Measurements from ENCODE around the gene OR5D13. TPM values are rescaled to one million over a fixed set of nuclear protein-coding genes. Genes with fewer than 3 reads are reported as not detected.

The OR5D13 gene
- total RNA-seq, 2 donors from 2014 or later = not detected

- H3K9me3 ChIP-seq = no peaks in the 10 kb centered on the region
- no peak for TF ChIP-seq CTCF (IDR thresholded peaks at IDR 0.05)
- TF ChIP-seq POLR2A (IDR thresholded peaks at IDR 0.05) = no peak
- TF ChIP-seq POLR2AphosphoS5 (IDR thresholded peaks at IDR 0.05) = no peak
- intact Hi-C loops (cut with DNase I) = no loop called here
Measured at GRCh38 chr11:55795256-55795655, 22.0 kb downstream of the OR5D13 start, which contains the start of gene OR5D14. Gene OR5D14 (plus strand): TSS chr11:55795556. CDS start chr11:55795556, 0 bp downstream.

GRCh38 chr11:55806248-55806647 is 33.0 kb downstream of the OR5D13 start:
- intact Hi-C loops (cut with DNase I) = no loop called here
- 85% methylated on average over 1 of the region's 1 CpG for WGBS
- no peaks in the 10 kb centered on the region for H3K4me1 ChIP-seq (replicated peaks)
- no peak overlapping the region for H3K4me3 ChIP-seq
- no peak for TF ChIP-seq CTCF (IDR thresholded peaks at IDR 0.05)
- no peak for TF ChIP-seq POLR2AphosphoS5 (IDR thresholded peaks at IDR 0.05)
- TF ChIP-seq POLR2A (IDR thresholded peaks at IDR 0.05) = no peak
- H3K27ac ChIP-seq = no peak overlapping the region
- H3K27me3 ChIP-seq (replicated peaks; ENCODE audit: insufficient read depth) = no peaks in the 10 kb centered on the region
- no peaks in the 10 kb centered on the region for H3K9me3 ChIP-seq
- H3K36me3 ChIP-seq = no peaks in the 10 kb centered on the region
- no peak for DNase-seq (ENCODE audit: low spot score)

More at GRCh38 chr11:55795256-55795655, 22.0 kb downstream of the OR5D13 start, which contains the start of gene OR5D14:
- no peak within 1 kb of the TSS for H3K27ac ChIP-seq
- H3K4me3 ChIP-seq = no peak within 1 kb of the TSS
- no peak for DNase-seq (ENCODE audit: low spot score)
- H3K27me3 ChIP-seq (replicated peaks; ENCODE audit: insufficient read depth) = no peaks in the 10 kb centered on the region
- no peaks in the 10 kb centered on the region for H3K36me3 ChIP-seq
- no peaks in the 10 kb centered on the region for H3K4me1 ChIP-seq (replicated peaks)

- no peaks in the 10 kb centered on the region for H3K9me3 ChIP-seq
- no peaks in the 10 kb centered on the region for H3K27me3 ChIP-seq (replicated peaks; ENCODE audit: insufficient read depth)
- no peak within 1 kb of the TSS for H3K27ac ChIP-seq
- H3K36me3 ChIP-seq = no peaks in the 10 kb centered on the region
- WGBS = 85% methylated on average over 1 of the region's 1 CpG
- no peak within 1 kb of the TSS for H3K4me3 ChIP-seq
- DNase-seq (ENCODE audit: low spot score) = no peak
- H3K4me1 ChIP-seq (replicated peaks) = no peaks in the 10 kb centered on the region
- intact Hi-C loops (cut with DNase I) = no loop called here
- TF ChIP-seq POLR2AphosphoS5 (IDR thresholded peaks at IDR 0.05) (no peak), CTCF (IDR thresholded peaks at IDR 0.05) (no peak), POLR2A (IDR thresholded peaks at IDR 0.05) (no peak)
Measured at GRCh38 chr11:55811067-55811466, 37.8 kb downstream of the OR5D13 start, which contains the start of gene OR5L1. Gene OR5L1 (plus strand): TSS chr11:55811367. CDS start chr11:55811467, 100 bp downstream.

- H3K27ac ChIP-seq = no peak within 1 kb of the TSS
- H3K9me3 ChIP-seq = no peaks in the 10 kb centered on the region
- H3K36me3 ChIP-seq = no peaks in the 10 kb centered on the region
- DNase-seq (ENCODE audit: low spot score) = no peak
- TF ChIP-seq POLR2AphosphoS5 (IDR thresholded peaks at IDR 0.05) (no peak), POLR2A (IDR thresholded peaks at IDR 0.05) (no peak), CTCF (IDR thresholded peaks at IDR 0.05) (no peak)
- no peaks in the 10 kb centered on the region for H3K27me3 ChIP-seq (replicated peaks; ENCODE audit: insufficient read depth)
- H3K4me3 ChIP-seq = no peak within 1 kb of the TSS
- WGBS = 86% methylated on average over 5 of the region's 5 CpGs
- no peaks in the 10 kb centered on the region for H3K4me1 ChIP-seq (replicated peaks)
- intact Hi-C loops (cut with DNase I) = no loop called here
Measured at GRCh38 chr11:55819330-55819729, 46.1 kb downstream of the OR5D13 start, which contains the start of gene OR5D18. Gene OR5D18 (plus strand): TSS chr11:55819630. CDS start chr11:55819630, 0 bp downstream.

Other genes with a start within 250 kb of the OR5D13 start
- not detected for gene OR4C15, start 219.0 kb upstream of the OR5D13 start, total RNA-seq
- not detected for gene OR4C16, start 201.3 kb upstream of the OR5D13 start, total RNA-seq
- gene OR4C11, start 165.8 kb upstream of the OR5D13 start, total RNA-seq = not detected
- gene OR4P4, start 138.3 kb upstream of the OR5D13 start, total RNA-seq = not detected
- gene OR4S2, start 125.1 kb upstream of the OR5D13 start, total RNA-seq = not detected
- not detected for gene OR4C6, start 111.2 kb upstream of the OR5D13 start, total RNA-seq
- not detected for gene OR5D14, start 22.1 kb downstream of the OR5D13 start, total RNA-seq
- not detected for gene OR5L1, start 37.9 kb downstream of the OR5D13 start, total RNA-seq
- not detected for gene OR5D18, start 46.2 kb downstream of the OR5D13 start, total RNA-seq
- gene OR5L2, start 53.8 kb downstream of the OR5D13 start, total RNA-seq = not detected
- not detected for gene OR5D16, start 65.3 kb downstream of the OR5D13 start, total RNA-seq
- gene TRIM51, start 109.9 kb downstream of the OR5D13 start, total RNA-seq = not detected
- not detected for gene OR5W2, start 141.1 kb downstream of the OR5D13 start, total RNA-seq
- not detected for gene OR5I1, start 163.0 kb downstream of the OR5D13 start, total RNA-seq
- not detected for gene OR10AG1, start 196.5 kb downstream of the OR5D13 start, total RNA-seq
- gene OR5F1, start 221.2 kb downstream of the OR5D13 start, total RNA-seq = not detected

Data from prostate gland (tissue), 2 donors.